Measurements from ENCODE around the gene TIPARP. TPM values are rescaled to one million over a fixed set of nuclear protein-coding genes. Genes with fewer than 3 reads are reported as not detected.

Gene TIPARP
- total and polyA plus RNA-seq, 2 of the 8 experiments (the other 6 are each of a cell fraction or from before 2014, with no cell fraction given), result 1.6 to 5.8 TPM

GRCh38 chr3:156727519-156728205, 53.3 kb downstream of the TIPARP start:
- FAIRE-seq, result no peak
- no peak overlapping the region for H2BK15ac ChIP-seq (ENCODE audit: low read length)
- no peak overlapping the region for H2BK20ac ChIP-seq (ENCODE audit: low read length)
- H3K14ac ChIP-seq (ENCODE audit: insufficient read length), result no peak overlapping the region
- H3K79me2 ChIP-seq (ENCODE audit: control insufficient read depth in 1 of 2, insufficient read depth in 2 of 2, low read length in 2 of 2), result no peaks in the 10 kb centered on the region
- H2AFZ ChIP-seq (ENCODE audit: low read length), result no peak overlapping the region
- DNase-seq (ENCODE audit: low read depth in 1 of 2, low spot score in 2 of 2), result no peak
- no peak overlapping the region for H3K23ac ChIP-seq (ENCODE audit: insufficient read length)
- H3K18ac ChIP-seq (ENCODE audit: extremely low read depth, low read length), result no peak overlapping the region
- H3K4me1 ChIP-seq (replicated peaks in 1 of 4; ENCODE audit: control insufficient read depth in 3 of 4, insufficient read depth in 4 of 4, low read length in 3 of 4), result peaks cover 0 to 7% (median 0%) of the 10 kb centered on the region in 4 experiments; a peak in 1 of 7 replicates
- no peaks in the 10 kb centered on the region for H4K20me1 ChIP-seq (replicated peaks in 1 of 2; ENCODE audit: control insufficient read depth in 1 of 2, insufficient read depth in 2 of 2, low read length in 2 of 2)
- ChIA-PET CTCF (ENCODE audit: partially characterized antibody) (interaction anchor here (0.6 to 1.5 kb wide), 3 partner anchors 25 to 52 kb away, joined by 3 read pairs; no protein-coding TSS in a partner anchor), POLR2A (ENCODE audit: partially characterized antibody) (no interaction called here)
- no peak overlapping the region for H2BK120ac ChIP-seq (replicated peaks; ENCODE audit: low read depth, low read length)
- H3K36me3 ChIP-seq (ENCODE audit: control insufficient read depth in 2 of 4, insufficient read depth in 4 of 4, low read length in 3 of 4), result no peaks in the 10 kb centered on the region
- H3K4me3 ChIP-seq (ENCODE audit: extremely low read depth in 1 of 4, insufficient read depth in 2 of 4, low read depth in 3 of 4, low read length in 4 of 4), result no peak overlapping the region
- no peak overlapping the region for H2BK12ac ChIP-seq (ENCODE audit: low read depth, low read length)
- H3K23me2 ChIP-seq (ENCODE audit: low read depth, low read length), result no peaks in the 10 kb centered on the region
- H3K56ac ChIP-seq (replicated peaks; ENCODE audit: insufficient read length, low read depth, low read length), result no peak overlapping the region
- no peak overlapping the region for H4K5ac ChIP-seq (ENCODE audit: insufficient read length, low read depth, low read length)
- TF ChIP-seq CREB1 (IDR thresholded peaks at IDR 0.05) (no peak), JUN (IDR thresholded peaks at IDR 0.05; ENCODE audit: low read depth, low read length) (no peak)
- H3K9ac ChIP-seq (replicated peaks in 1 of 4; ENCODE audit: extremely low read depth in 1 of 4, low read depth in 3 of 4, low read length in 3 of 4), result no peak overlapping the region
- no peak overlapping the region for H2AK5ac ChIP-seq (ENCODE audit: low read depth, low read length)
- no peaks in the 10 kb centered on the region for H3K27me3 ChIP-seq (replicated peaks in 1 of 4; ENCODE audit: control insufficient read depth in 3 of 4, extremely low read depth in 1 of 4, insufficient read depth in 3 of 4, low read length in 3 of 4)
- 79% methylated on average over 3 of the region's 3 CpGs; no CpG with 5 or more reads in 1 of the 2 experiments for WGBS, 2 experiments (ENCODE audit: extremely low coverage in 1 of 2, insufficient coverage in 1 of 2, insufficient read length in 1 of 2, insufficient replicate concordance in 2 of 2, low coverage in 1 of 2, low lambda C conversion rate in 2 of 2, missing lambda C conversion rate in 1 of 2)
- no peak overlapping the region for H4K8ac ChIP-seq (ENCODE audit: extremely low read depth, insufficient read depth, low read length)
- no peak overlapping the region for H3K4me2 ChIP-seq (ENCODE audit: insufficient read depth in 1 of 2, low read depth in 2 of 2, low read length in 2 of 2)
- no peak overlapping the region for H3K4ac ChIP-seq (replicated peaks; ENCODE audit: insufficient read length, low read depth, low read length)
- H3K9me3 ChIP-seq (ENCODE audit: insufficient read depth in 2 of 2, low read depth in 1 of 2, low read length in 1 of 2), result no peaks in the 10 kb centered on the region
- H4K91ac ChIP-seq (replicated peaks; ENCODE audit: insufficient read length, low read length), result no peak overlapping the region
- no peak overlapping the region for H3K27ac ChIP-seq (ENCODE audit: low read depth, low read length)
- H3K79me1 ChIP-seq (ENCODE audit: low read depth, low read length), result no peaks in the 10 kb centered on the region
- H2BK5ac ChIP-seq (ENCODE audit: low read depth, low read length), result no peak overlapping the region
